OCI-LY7 (cell line): ENCODE measurements around the gene GFRA3. TPM values are rescaled to one million over a fixed set of nuclear protein-coding genes. Genes with fewer than 3 reads are reported as not detected.

ENCODE experiments used
- BruUV-seq: library from RNA; stranded (reverse); fragments of 400-500 nt; replicated peaks from 2 replicates; lab custom pipeline; 2021; lab: Mats Ljungman, UMichigan
- CTCF ChIA-PET: fragments of 300-600 bp; sonication (Branson Sonifier 250); formaldehyde crosslinking; loops from one replicate; lab custom pipeline; 2022; ENCODE audit warnings: antibody characterized with exemption; ENCODE audit not compliant: unreplicated experiment; lab: Charles Lee
- POLR2A ChIA-PET: fragments of 300-600 bp; sonication (Branson Sonifier 250); formaldehyde crosslinking; loops from one replicate; lab custom pipeline; 2022; ENCODE audit warnings: antibody characterized with exemption; lab: Charles Lee
- DNase-seq: peaks from one replicate; pipeline ENCODE4 v3.0.0-alpha.2; 2015; ENCODE audit warnings: low spot score
- H2AFZ ChIP-seq: fragments of 200-600 bp; sonication (generic), shearing (Covaris generic); 2 replicates; pipeline ENCODE4 v1.6.1; 2014; ENCODE audit warnings: mild to moderate bottlenecking, antibody characterized with exemption, low read length, moderate library complexity
- H3K27ac ChIP-seq: fragments of 200-600 bp; sonication (generic); 2 replicates; pipeline ENCODE4 v1.5.1; 2014; ENCODE audit warnings: mixed run types, low read depth, mild to moderate bottlenecking, moderate library complexity, low read length, inconsistent platforms; ENCODE audit not compliant: poor library complexity, severe bottlenecking
- H3K36me3 ChIP-seq: fragments of 200-600 bp; sonication (generic); 2 replicates; pipeline ENCODE4 v1.6.1; 2014; ENCODE audit warnings: mild to moderate bottlenecking, antibody characterized with exemption, low read length, moderate library complexity, mixed read lengths; ENCODE audit not compliant: insufficient read depth
- H3K4me1 ChIP-seq: fragments of 200-600 bp; sonication (generic); 2 replicates; pipeline ENCODE4 v1.5.1; 2014; ENCODE audit warnings: mild to moderate bottlenecking, low read length; ENCODE audit not compliant: insufficient read depth, poor library complexity, severe bottlenecking
- H3K4me2 ChIP-seq: fragments of 200-600 bp; sonication (generic); 2 replicates; pipeline ENCODE4 v1.6.1; 2014; ENCODE audit warnings: mild to moderate bottlenecking, low read length
- H3K4me3 ChIP-seq: fragments of 200-600 bp; sonication (generic); 2 replicates; pipeline ENCODE4 v1.5.1; 2014; ENCODE audit warnings: mild to moderate bottlenecking, low read depth, low read length; ENCODE audit not compliant: poor library complexity, severe bottlenecking
- H3K79me2 ChIP-seq: fragments of 200-600 bp; sonication (generic); 2 replicates; pipeline ENCODE4 v1.6.1; 2016; ENCODE audit warnings: low read depth, mild to moderate bottlenecking, low read length, moderate library complexity, mixed read lengths; ENCODE audit not compliant: insufficient read depth
- H3K9me2 ChIP-seq: fragments of 200-600 bp; sonication (generic); 2 replicates; pipeline ENCODE4 v1.6.1; 2016; ENCODE audit warnings: mild to moderate bottlenecking, low read length, mixed read lengths; ENCODE audit not compliant: insufficient read depth
- H3K9me3 ChIP-seq: fragments of 200-600 bp; sonication (generic); 2 replicates; pipeline ENCODE4 v1.6.1; 2014; ENCODE audit warnings: mild to moderate bottlenecking, mixed run types, low read length, mixed read lengths
- H4K20me1 ChIP-seq: fragments of 200-600 bp; sonication (generic); 2 replicates; pipeline ENCODE4 v1.6.1; 2014; ENCODE audit warnings: mild to moderate bottlenecking, antibody characterized with exemption, low read length, moderate library complexity, mixed read lengths; ENCODE audit not compliant: insufficient read depth
- EZH2phosphoT487 ChIP-seq: fragments of 200-600 bp; sonication (generic); IDR thresholded peaks from 2 replicates; pipeline ENCODE4 v1.6.1; 2018; ENCODE audit warnings: low read depth, borderline replicate concordance, mild to moderate bottlenecking, mixed run types, antibody characterized with exemption, low read length, moderate library complexity, mixed read lengths
- intact Hi-C: fragments of 100-400 bp; cut with micrococcal nuclease; formaldehyde crosslinking; loops from one replicate; pipeline ENCODE4 v1.10.0; 2022; ENCODE audit not compliant: unreplicated experiment
- total RNA-seq, 2 experiments: library from RNA; depleted of rRNA in 1 of 2; stranded (reverse); fragments of >200 nt in 1 of 2; shearing (Covaris generic) in 1 of 2; gene quantifications; 2 replicates each; pipeline ENCODE4 v1.2.3, GENCODE V29; 2014 to 2022
- TF ChIP-seq, protein P1 (sequence below): fragments of 200-600 bp; sonication (generic); conservative IDR thresholded peaks from 2 replicates; pipeline ENCODE4 v1.5.1; 2014; ENCODE audit warnings: mild to moderate bottlenecking, antibody characterized with exemption, low read length, moderate library complexity, mixed read lengths

Gene GFRA3
- total RNA-seq, 2 experiments from 2014 or later: not detected

DNA sequence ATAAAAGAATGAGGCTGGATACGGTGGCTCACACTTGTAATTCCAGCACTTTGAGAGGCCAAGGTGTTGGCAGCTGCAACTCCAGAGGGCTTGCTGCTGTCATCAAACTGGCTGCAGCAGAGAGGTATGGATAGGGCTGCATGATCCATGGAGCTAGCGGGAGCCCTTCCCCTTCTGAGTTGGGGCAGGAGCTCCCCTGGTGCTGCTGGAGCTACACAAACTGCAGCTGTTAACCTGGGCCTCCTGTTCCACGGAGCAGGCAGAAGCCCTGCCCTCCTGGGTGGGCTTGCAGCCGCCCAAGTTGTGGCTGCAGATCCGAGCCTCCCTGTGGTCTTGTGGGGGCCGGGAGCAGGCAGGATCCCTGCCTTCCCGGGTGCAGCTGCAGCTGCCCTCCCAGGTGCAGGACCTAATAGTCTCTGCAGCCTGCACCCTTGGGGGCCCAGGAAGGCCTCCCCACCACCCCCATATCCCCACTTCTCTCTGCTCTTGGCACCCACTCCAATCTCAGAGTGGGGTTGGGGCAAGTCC, 41.4 kb upstream of the GFRA3 start:
- DNase-seq: no peak
- POLR2A ChIA-PET: no interaction called here
- H4K20me1 ChIP-seq: no peaks in the 10 kb centered on the region
- H3K9me3 ChIP-seq: no peaks in the 10 kb centered on the region
- H3K79me2 ChIP-seq: no peaks in the 10 kb centered on the region
- H3K4me3 ChIP-seq: no peak overlapping the region
- no TSS peak for BruUV-seq
- TF ChIP-seq, protein P1, sequence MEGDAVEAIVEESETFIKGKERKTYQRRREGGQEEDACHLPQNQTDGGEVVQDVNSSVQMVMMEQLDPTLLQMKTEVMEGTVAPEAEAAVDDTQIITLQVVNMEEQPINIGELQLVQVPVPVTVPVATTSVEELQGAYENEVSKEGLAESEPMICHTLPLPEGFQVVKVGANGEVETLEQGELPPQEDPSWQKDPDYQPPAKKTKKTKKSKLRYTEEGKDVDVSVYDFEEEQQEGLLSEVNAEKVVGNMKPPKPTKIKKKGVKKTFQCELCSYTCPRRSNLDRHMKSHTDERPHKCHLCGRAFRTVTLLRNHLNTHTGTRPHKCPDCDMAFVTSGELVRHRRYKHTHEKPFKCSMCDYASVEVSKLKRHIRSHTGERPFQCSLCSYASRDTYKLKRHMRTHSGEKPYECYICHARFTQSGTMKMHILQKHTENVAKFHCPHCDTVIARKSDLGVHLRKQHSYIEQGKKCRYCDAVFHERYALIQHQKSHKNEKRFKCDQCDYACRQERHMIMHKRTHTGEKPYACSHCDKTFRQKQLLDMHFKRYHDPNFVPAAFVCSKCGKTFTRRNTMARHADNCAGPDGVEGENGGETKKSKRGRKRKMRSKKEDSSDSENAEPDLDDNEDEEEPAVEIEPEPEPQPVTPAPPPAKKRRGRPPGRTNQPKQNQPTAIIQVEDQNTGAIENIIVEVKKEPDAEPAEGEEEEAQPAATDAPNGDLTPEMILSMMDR: no peak
- H3K9me2 ChIP-seq: no peaks in the 10 kb centered on the region
- intact Hi-C loops: no loop called here
- H3K4me2 ChIP-seq: no peak overlapping the region
- no peak overlapping the region for H2AFZ ChIP-seq
- peaks cover 58% of the 10 kb centered on the region for H3K36me3 ChIP-seq
- CTCF ChIA-PET: no interaction called here
- H3K4me1 ChIP-seq: no peaks in the 10 kb centered on the region
- H3K27ac ChIP-seq: no peak overlapping the region

DNA sequence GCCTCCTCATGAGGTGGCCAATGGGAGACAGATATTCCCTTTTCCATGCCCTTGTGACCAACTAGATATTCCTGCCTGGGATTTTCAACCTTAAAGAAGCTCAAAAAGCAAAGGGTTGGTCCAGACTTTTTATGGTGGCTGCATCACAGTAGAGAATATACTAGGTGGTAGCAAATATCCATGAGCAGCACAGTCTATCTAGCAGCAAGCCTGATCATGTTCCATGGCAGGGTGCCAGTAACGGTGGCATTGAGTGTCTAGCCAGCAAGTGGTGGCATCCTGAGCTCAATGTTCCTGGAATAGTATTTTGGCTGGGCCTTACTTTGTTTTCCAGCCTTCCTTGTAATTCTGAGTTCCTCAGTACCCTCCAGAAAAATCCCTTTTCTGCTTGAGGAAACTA, 31.4 kb upstream of the GFRA3 start:
- H3K27ac ChIP-seq: no peak overlapping the region
- CTCF ChIA-PET: no interaction called here

DNA sequence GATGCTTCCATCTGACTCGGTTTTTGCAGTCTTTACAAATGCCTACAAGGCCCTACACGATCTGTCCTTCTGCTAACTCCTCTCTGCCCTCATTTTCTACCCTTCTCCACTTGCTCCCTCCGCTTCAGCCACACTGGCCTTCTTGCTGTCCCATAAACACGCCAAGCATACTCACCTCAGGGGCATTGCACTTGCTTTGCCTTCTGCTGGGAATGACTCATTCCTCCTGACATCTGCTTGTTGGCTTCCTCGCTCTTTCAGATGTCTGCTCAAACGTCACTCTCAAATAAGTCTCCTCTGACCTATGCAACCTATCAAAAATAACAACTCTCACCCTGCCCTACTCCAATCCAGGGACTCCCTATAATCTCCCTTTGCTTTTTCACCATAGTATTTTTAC, 29.0 kb upstream of the GFRA3 start:
- Histone ChIP-seq H3K4me1 (no peaks in the 10 kb centered on the region), H3K79me2 (no peaks in the 10 kb centered on the region), H4K20me1 (no peaks in the 10 kb centered on the region), H3K4me2 (no peak overlapping the region), H2AFZ (no peak overlapping the region), H3K9me3 (no peaks in the 10 kb centered on the region), H3K27ac (no peak overlapping the region), H3K4me3 (no peak overlapping the region), H3K36me3 (peaks cover 4% of the 10 kb centered on the region), H3K9me2 (no peaks in the 10 kb centered on the region)
- DNase-seq: no peak
- ChIA-PET POLR2A (interaction anchor here (0.6 kb wide), 1 partner anchor 202 kb away, joined by 5 read pairs; no protein-coding TSS in a partner anchor), CTCF (interaction anchor here (0.7 kb wide), 1 partner anchor 49 kb away, joined by 6 read pairs; the partner anchor contains the start of gene KDM3B)
- TF ChIP-seq EZH2phosphoT487: no peak
- TF ChIP-seq, protein P1: no peak
- intact Hi-C loops: no loop called here
- BruUV-seq: no TSS peak

More for the DNA sequence above, 31.4 kb upstream of the GFRA3 start:
- no peak overlapping the region for H3K4me2 ChIP-seq
- no peak overlapping the region for H2AFZ ChIP-seq
- intact Hi-C loops: no loop called here
- no peak overlapping the region for H3K4me3 ChIP-seq
- no peak for TF ChIP-seq EZH2phosphoT487
- TF ChIP-seq, protein P1: no peak
- H3K9me3 ChIP-seq: no peaks in the 10 kb centered on the region
- no peaks in the 10 kb centered on the region for H3K4me1 ChIP-seq
- H3K79me2 ChIP-seq: no peaks in the 10 kb centered on the region
- no peak for DNase-seq
- H3K9me2 ChIP-seq: no peaks in the 10 kb centered on the region
- POLR2A ChIA-PET: interaction anchor here (0.8 kb wide), 1 partner anchor 11 kb away, joined by 4 read pairs; no protein-coding TSS in a partner anchor
- H4K20me1 ChIP-seq: no peaks in the 10 kb centered on the region
- BruUV-seq: no TSS peak
- no peaks in the 10 kb centered on the region; the same call in 1 of the 2 replicates for H3K36me3 ChIP-seq
